HCT116 (cell line): ENCODE measurements around the gene CHDH. TPM values are rescaled to one million over a fixed set of nuclear protein-coding genes. Genes with fewer than 3 reads are reported as not detected.

Source experiments
- ATAC-seq: fragments of 200-7000 bp; cut with Tn5 transposase; 2 replicates; pipeline ENCODE4 v1.9.1; 2020; ENCODE audit warnings: mild to moderate bottlenecking, moderate library complexity
- BruUV-seq: library from RNA; stranded (reverse); fragments of 400-500 nt; replicated peaks from 2 replicates; lab custom pipeline; 2021; lab: Mats Ljungman, UMichigan
- CTCF ChIA-PET: fragments of 300-600 bp; sonication (Branson Sonifier 250); formaldehyde crosslinking; loops from one replicate; lab custom pipeline; 2021; ENCODE audit warnings: antibody characterized with exemption; lab: Charles Lee
- POLR2A ChIA-PET: fragments of 300-600, 350-600 bp; sonication (Branson Sonifier 250); formaldehyde crosslinking; loops from one replicate; lab custom pipeline; 2021; ENCODE audit warnings: antibody characterized with exemption; lab: Charles Lee
- RAD21 ChIA-PET, 2 experiments: fragments of 300-600 bp; sonication (Branson Sonifier 250); formaldehyde crosslinking; loops; one replicate each; lab custom pipeline; 2023; ENCODE audit warnings: low total read pairs in 2 of 2; ENCODE audit not compliant: uncharacterized antibody in 2 of 2, unreplicated experiment in 2 of 2, low non-redundant PET in 1 of 2; lab: Charles Lee
- DNase-seq: peaks from one replicate; pipeline ENCODE4 v3.0.0-alpha.2; 2010; ENCODE audit warnings: low read depth, low spot score
- H2AFZ ChIP-seq: fragments of 200-600 bp; shearing (Covaris generic), sonication (generic); 2 replicates; pipeline ENCODE4 v1.6.1; 2017; ENCODE audit warnings: low read depth, mixed run types, mixed read lengths, antibody characterized with exemption, low read length; ENCODE audit not compliant: poor library complexity, severe bottlenecking
- H3K27ac ChIP-seq: 2 replicates; pipeline ENCODE4 v1.5.1; 2012; ENCODE audit warnings: low read depth, low read length
- H3K27me3 ChIP-seq: fragments of 200-600 bp; sonication (generic); 2 replicates; pipeline ENCODE4 v1.6.1; 2016; ENCODE audit warnings: mixed run types, low read length, mixed read lengths; ENCODE audit not compliant: insufficient read depth
- H3K36me3 ChIP-seq, 2 experiments: fragments of 200-500 bp in 1 of 2; fragments of 200-600 bp in 1 of 2; sonication (Bioruptor generic) in 1 of 2; sonication (generic) in 1 of 2; 2 replicates each; pipeline versions ENCODE4 v1.5.1 to v1.6.1; 2014 to 2016; ENCODE audit warnings: low read length in 2 of 2, inconsistent platforms in 1 of 2, mixed read lengths in 1 of 2, mixed run types in 1 of 2; ENCODE audit not compliant: insufficient read depth in 2 of 2, control insufficient read depth in 1 of 2
- H3K4me1 ChIP-seq, 2 experiments: fragments of 200-600 bp in 1 of 2; sonication (generic) in 1 of 2; 2 replicates each; pipeline versions ENCODE4 v1.5.1 to v1.6.1; 2012 to 2017; ENCODE audit warnings: low read length in 2 of 2, inconsistent platforms in 1 of 2, mild to moderate bottlenecking in 1 of 2, mixed read lengths in 1 of 2, mixed run types in 1 of 2, moderate library complexity in 1 of 2; ENCODE audit not compliant: insufficient read depth in 2 of 2, control insufficient read depth in 1 of 2
- H3K4me2 ChIP-seq: fragments of 200-600 bp; sonication (generic); 2 replicates; pipeline ENCODE4 v1.6.1; 2017; ENCODE audit warnings: mixed run types, low read length, mixed read lengths
- H3K4me3 ChIP-seq, 2 experiments: fragments of 200-600 bp in 1 of 2; sonication (generic) in 1 of 2; replicated peaks in 1 of 2; 2 replicates each; pipeline ENCODE4 v1.5.1; 2011 to 2016; ENCODE audit warnings: low read length in 2 of 2, control low read depth in 1 of 2, low read depth in 1 of 2, mild to moderate bottlenecking in 1 of 2, mixed read lengths in 1 of 2, mixed run types in 1 of 2
- H3K79me2 ChIP-seq: fragments of 200-600 bp; sonication (generic); 2 replicates; pipeline ENCODE4 v1.6.1; 2017; ENCODE audit warnings: mild to moderate bottlenecking, mixed run types, low read length, moderate library complexity, mixed read lengths; ENCODE audit not compliant: insufficient read depth
- H3K9ac ChIP-seq: fragments of 200-600 bp; sonication (generic); 2 replicates; pipeline ENCODE4 v1.6.1; 2016; ENCODE audit warnings: low read length, mixed read lengths
- H3K9me2 ChIP-seq: fragments of 200-600 bp; sonication (generic), shearing (Covaris generic); 2 replicates; pipeline ENCODE4 v1.6.1; 2017; ENCODE audit warnings: mixed run types, mild to moderate bottlenecking, moderate library complexity; ENCODE audit not compliant: insufficient read depth
- H3K9me3 ChIP-seq, 2 experiments: fragments of 200-500 bp in 1 of 2; fragments of 200-600 bp in 1 of 2; sonication (Bioruptor generic) in 1 of 2; sonication (generic) in 1 of 2; 2 replicates each; pipeline ENCODE4 v1.6.1; 2014 to 2017; ENCODE audit warnings: low read length in 2 of 2, mixed read lengths in 2 of 2, inconsistent platforms in 1 of 2, low read depth in 1 of 2, mild to moderate bottlenecking in 1 of 2, mixed run types in 1 of 2, moderate library complexity in 1 of 2; ENCODE audit not compliant: control insufficient read depth in 1 of 2, insufficient read depth in 1 of 2
- H4K20me1 ChIP-seq: fragments of 200-600 bp; sonication (generic), shearing (Covaris generic); 2 replicates; pipeline ENCODE4 v1.6.1; 2017; ENCODE audit warnings: mixed run types, mild to moderate bottlenecking, moderate library complexity; ENCODE audit not compliant: insufficient read depth
- EGR1 ChIP-seq: IDR thresholded peaks from 2 replicates; pipeline ENCODE4 v1.6.1; 2012; ENCODE audit warnings: low read depth
- ELF1 ChIP-seq: IDR thresholded peaks from 2 replicates; pipeline ENCODE4 v1.6.1; 2012; ENCODE audit warnings: low read depth, borderline replicate concordance
- EZH2 ChIP-seq: fragments of 200-600 bp; sonication (generic); IDR thresholded peaks from 2 replicates; pipeline ENCODE4 v1.6.1; 2017; ENCODE audit warnings: antibody characterized with exemption, mixed run types
- MAX ChIP-seq: IDR thresholded peaks from 2 replicates; pipeline ENCODE4 v1.6.1; 2012
- POLR2A ChIP-seq: IDR thresholded peaks from 2 replicates; pipeline ENCODE4 v1.7.0; 2011; ENCODE audit warnings: borderline replicate concordance; ENCODE audit not compliant: insufficient read depth, insufficient read length; ENCODE audit errors: extremely low read depth
- POLR2AphosphoS5 ChIP-seq: IDR thresholded peaks from 2 replicates; pipeline ENCODE4 v1.6.1; 2011; ENCODE audit warnings: mild to moderate bottlenecking, low read depth, low read length, moderate library complexity
- RAD21 ChIP-seq: IDR thresholded peaks from 2 replicates; pipeline ENCODE4 v1.6.1; 2012; ENCODE audit warnings: low read depth, mild to moderate bottlenecking
- SIN3A ChIP-seq: IDR thresholded peaks from 2 replicates; pipeline ENCODE4 v1.6.1; 2012; ENCODE audit warnings: low read depth
- SP1 ChIP-seq: IDR thresholded peaks from 2 replicates; pipeline ENCODE4 v1.6.1; 2012; ENCODE audit warnings: low read depth
- SRF ChIP-seq: IDR thresholded peaks from 2 replicates; pipeline ENCODE4 v1.6.1; 2012; ENCODE audit warnings: low read depth
- TCF7L2 ChIP-seq: IDR thresholded peaks from 2 replicates; pipeline ENCODE4 v1.7.0; 2011; ENCODE audit warnings: borderline replicate concordance, inconsistent platforms; ENCODE audit not compliant: insufficient read depth, insufficient read length; ENCODE audit errors: extremely low read depth
- YY1 ChIP-seq: IDR thresholded peaks from 2 replicates; pipeline ENCODE4 v1.6.1; 2011; ENCODE audit warnings: low read length, low read depth, moderate library complexity, mild to moderate bottlenecking; ENCODE audit not compliant: insufficient replicate concordance; ENCODE audit errors: extremely low read depth
- ZFX ChIP-seq: fragments of 450-650 bp; IDR thresholded peaks from 2 replicates; pipeline ENCODE4 v1.6.1; 2017
- ZNF274 ChIP-seq: fragments of 200-500 bp; sonication (Bioruptor generic); IDR thresholded peaks from 2 replicates; pipeline ENCODE4 v1.6.1; 2014; ENCODE audit warnings: mild to moderate bottlenecking, low read depth, low read length, inconsistent platforms
- intact Hi-C: fragments of 100-400 bp; cut with micrococcal nuclease; formaldehyde crosslinking; loops from 2 replicates; pipeline ENCODE4 v1.10.0; 2022
- total RNA-seq: library from RNA; stranded (reverse); gene quantifications from one replicate; pipeline ENCODE4 v1.2.1, GENCODE V29; 2021; ENCODE audit not compliant: unreplicated experiment
- TF ChIP-seq, protein P1 (sequence below): IDR thresholded peaks from 2 replicates; pipeline ENCODE4 v1.6.1; 2012
- TF ChIP-seq, protein P2 (sequence below): IDR thresholded peaks from 2 replicates; pipeline ENCODE4 v1.6.1; 2012; ENCODE audit warnings: low read depth

The CHDH gene
- total RNA-seq, 1 experiment from 2014 or later, result 10.8 TPM

- Histone ChIP-seq H4K20me1 (no peaks in the 10 kb centered on the region), H3K4me1 (no peaks in the 10 kb centered on the region), H2AFZ (no peak overlapping the region), H3K4me2 (no peak overlapping the region), H3K27ac (no peak overlapping the region), H3K4me3 (no peak overlapping the region), H3K9me3 (no peaks in the 10 kb centered on the region), H3K27me3 (peaks cover 2% of the 10 kb centered on the region; the same call in 1 of the 2 replicates), H3K36me3 (no peaks in the 10 kb centered on the region)
- no peak for ATAC-seq
- intact Hi-C loops, result no loop called here
- ChIA-PET CTCF (no interaction called here), RAD21 (no interaction called here)
- no TSS peak for BruUV-seq
- DNase-seq, result no peak
- TF ChIP-seq MAX (no peak), SP1 (no peak), ZFX (no peak), RAD21 (no peak), YY1 (no peak), POLR2A (no peak)
- TF ChIP-seq, protein P1, sequence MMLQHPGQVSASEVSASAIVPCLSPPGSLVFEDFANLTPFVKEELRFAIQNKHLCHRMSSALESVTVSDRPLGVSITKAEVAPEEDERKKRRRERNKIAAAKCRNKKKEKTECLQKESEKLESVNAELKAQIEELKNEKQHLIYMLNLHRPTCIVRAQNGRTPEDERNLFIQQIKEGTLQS, result no peak
- TF ChIP-seq, all 23 proteins: peak for 0
- Histone ChIP-seq H3K9me2 (no peaks in the 10 kb centered on the region), H3K79me2 (no peaks in the 10 kb centered on the region), H3K9ac (no peak overlapping the region)
- POLR2A ChIA-PET, result no interaction called here
Observed at GRCh38 chr3:53776494-53777101, 69.6 kb downstream of the CHDH start.

DNA sequence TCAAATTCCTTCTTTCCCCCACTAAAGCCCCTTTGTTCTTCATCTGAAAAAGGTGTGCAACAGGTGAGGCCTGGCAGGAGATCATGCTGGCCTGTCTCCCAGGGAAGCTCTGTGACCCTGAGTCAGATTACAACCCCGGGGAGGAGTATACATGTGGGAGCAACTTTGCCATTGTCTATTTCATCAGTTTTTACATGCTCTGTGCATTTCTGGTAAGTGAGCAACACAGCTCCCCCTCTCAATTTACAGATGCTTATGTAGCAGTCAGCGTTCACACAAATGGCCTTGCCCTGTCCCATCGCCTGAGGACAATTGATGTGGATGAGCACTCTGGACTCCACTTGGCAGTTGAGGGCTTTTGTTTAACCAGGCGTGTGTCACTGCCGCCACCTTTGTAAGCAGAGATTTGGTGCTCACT lies 70.4 kb downstream of the CHDH start:
- no peak overlapping the region for H3K9ac ChIP-seq
- no peaks in the 10 kb centered on the region for H3K79me2 ChIP-seq
- no peaks in the 10 kb centered on the region for H4K20me1 ChIP-seq
- H3K4me3 ChIP-seq, result no peak overlapping the region
- no peaks in the 10 kb centered on the region for H3K36me3 ChIP-seq
- no TSS peak for BruUV-seq
- DNase-seq, result no peak
- no peak for ATAC-seq
- intact Hi-C loops, result no loop called here
- H3K4me1 ChIP-seq, result no peaks in the 10 kb centered on the region
- no peak overlapping the region for H3K4me2 ChIP-seq
- ChIA-PET RAD21 (no interaction called here), POLR2A (no interaction called here), CTCF (no interaction called here)
- H3K9me3 ChIP-seq, result no peaks in the 10 kb centered on the region
- no peaks in the 10 kb centered on the region for H3K9me2 ChIP-seq
- H3K27ac ChIP-seq, result no peak overlapping the region
- peaks cover 5% of the 10 kb centered on the region; the same call in 1 of the 2 replicates for H3K27me3 ChIP-seq
- H2AFZ ChIP-seq, result no peak overlapping the region
- no peak for TF ChIP-seq EZH2
- no peak for TF ChIP-seq ELF1
- TF ChIP-seq, protein P2, sequence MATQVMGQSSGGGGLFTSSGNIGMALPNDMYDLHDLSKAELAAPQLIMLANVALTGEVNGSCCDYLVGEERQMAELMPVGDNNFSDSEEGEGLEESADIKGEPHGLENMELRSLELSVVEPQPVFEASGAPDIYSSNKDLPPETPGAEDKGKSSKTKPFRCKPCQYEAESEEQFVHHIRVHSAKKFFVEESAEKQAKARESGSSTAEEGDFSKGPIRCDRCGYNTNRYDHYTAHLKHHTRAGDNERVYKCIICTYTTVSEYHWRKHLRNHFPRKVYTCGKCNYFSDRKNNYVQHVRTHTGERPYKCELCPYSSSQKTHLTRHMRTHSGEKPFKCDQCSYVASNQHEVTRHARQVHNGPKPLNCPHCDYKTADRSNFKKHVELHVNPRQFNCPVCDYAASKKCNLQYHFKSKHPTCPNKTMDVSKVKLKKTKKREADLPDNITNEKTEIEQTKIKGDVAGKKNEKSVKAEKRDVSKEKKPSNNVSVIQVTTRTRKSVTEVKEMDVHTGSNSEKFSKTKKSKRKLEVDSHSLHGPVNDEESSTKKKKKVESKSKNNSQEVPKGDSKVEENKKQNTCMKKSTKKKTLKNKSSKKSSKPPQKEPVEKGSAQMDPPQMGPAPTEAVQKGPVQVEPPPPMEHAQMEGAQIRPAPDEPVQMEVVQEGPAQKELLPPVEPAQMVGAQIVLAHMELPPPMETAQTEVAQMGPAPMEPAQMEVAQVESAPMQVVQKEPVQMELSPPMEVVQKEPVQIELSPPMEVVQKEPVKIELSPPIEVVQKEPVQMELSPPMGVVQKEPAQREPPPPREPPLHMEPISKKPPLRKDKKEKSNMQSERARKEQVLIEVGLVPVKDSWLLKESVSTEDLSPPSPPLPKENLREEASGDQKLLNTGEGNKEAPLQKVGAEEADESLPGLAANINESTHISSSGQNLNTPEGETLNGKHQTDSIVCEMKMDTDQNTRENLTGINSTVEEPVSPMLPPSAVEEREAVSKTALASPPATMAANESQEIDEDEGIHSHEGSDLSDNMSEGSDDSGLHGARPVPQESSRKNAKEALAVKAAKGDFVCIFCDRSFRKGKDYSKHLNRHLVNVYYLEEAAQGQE, result no peak
- no peak for TF ChIP-seq RAD21
- TF ChIP-seq SRF, result no peak
- TF ChIP-seq, protein P1, result no peak
- TF ChIP-seq TCF7L2, result no peak
- no peak for TF ChIP-seq POLR2A
- no peak for TF ChIP-seq SIN3A
- no peak for TF ChIP-seq ZNF274
- TF ChIP-seq POLR2AphosphoS5, result no peak
- TF ChIP-seq EGR1, result no peak
- TF ChIP-seq MAX, result no peak
